Activated T-cell treated with anti-CD3 and anti-CD28 coated beads, Interleukin-2, amount 50 U/mL, for 1 hour (primary cell): Measurements from ENCODE around the gene DIAPH3.
"Not testable (repeated sequence)": the region's sequence is repeated elsewhere in the genome, so short reads cannot be mapped to it uniquely, and the experiment has no call there.

ENCODE experiments used
- DNase-seq: peaks from one replicate; pipeline ENCODE4 v3.0.0-alpha.2; 2020

DIAPH3 gene

DNA sequence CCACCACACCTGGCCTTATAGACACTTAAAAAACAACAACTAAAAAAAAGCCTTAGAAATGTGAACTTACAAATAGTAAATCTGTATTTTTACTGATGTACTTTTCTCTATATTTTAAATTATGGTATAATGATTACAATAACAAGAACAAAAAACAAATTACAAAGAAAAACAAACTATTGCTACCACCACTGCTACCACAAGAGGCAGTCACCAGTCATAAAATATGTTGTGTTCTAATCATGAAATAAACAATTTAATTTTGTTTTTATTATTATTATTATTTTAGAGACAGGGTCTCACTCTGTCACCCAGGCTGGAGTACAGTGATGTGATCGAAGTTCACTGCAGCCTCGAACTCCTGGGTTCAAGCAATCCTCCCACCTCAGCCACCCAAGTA is 72.2 kb downstream of the DIAPH3 start:
- no peak for DNase-seq

GRCh38 chr13:60090574-60090973 is 73.2 kb downstream of the DIAPH3 start:
- DNase-seq = no peak

GRCh38 chr13:60083780-60084179 is 79.9 kb downstream of the DIAPH3 start:
- not testable (repeated sequence) for DNase-seq

DNA sequence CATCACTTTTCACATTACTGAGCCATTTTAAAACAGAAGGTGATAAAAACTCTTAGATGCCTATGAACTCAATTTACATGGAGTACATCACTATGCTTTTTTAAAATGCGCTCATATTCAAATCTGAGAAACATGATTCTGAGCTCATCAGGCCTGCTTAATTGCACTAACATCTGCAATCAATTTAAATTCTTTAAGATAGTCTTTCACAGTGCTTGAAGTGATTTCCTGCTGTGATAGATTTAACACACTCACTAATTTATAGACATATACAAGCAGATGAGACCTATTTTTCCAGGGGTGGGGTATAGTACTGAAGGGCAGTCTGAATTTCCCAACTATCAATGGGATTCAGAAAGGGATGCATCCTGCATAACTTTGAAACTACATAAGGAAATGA is 82.9 kb downstream of the DIAPH3 start:
- no peak for DNase-seq

DNA sequence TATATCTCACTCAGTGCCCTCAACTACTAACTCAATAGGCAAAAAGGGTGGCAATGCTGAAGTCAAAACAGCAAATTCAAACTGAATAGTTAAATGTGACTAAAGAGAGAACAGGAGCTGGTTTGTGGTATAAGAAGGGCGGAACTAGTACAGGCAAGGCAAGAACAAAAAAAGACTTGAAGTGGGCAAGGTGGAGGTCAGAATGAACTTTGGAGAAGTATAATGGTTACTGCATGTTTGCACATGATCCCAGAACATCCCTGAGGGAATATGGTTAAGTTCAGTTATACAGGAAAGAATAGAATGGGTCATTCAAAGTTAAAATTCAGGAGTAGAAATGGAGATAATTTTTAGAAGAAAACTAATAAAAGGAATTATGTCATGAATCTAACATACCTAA is 85.5 kb downstream of the DIAPH3 start:
- no peak for DNase-seq

GRCh38 chr13:60075850-60076249 is 87.9 kb downstream of the DIAPH3 start:
- DNase-seq = no peak

- no peak for DNase-seq
Measured at GRCh38 chr13:60074397-60074796, 89.3 kb downstream of the DIAPH3 start.

DNA sequence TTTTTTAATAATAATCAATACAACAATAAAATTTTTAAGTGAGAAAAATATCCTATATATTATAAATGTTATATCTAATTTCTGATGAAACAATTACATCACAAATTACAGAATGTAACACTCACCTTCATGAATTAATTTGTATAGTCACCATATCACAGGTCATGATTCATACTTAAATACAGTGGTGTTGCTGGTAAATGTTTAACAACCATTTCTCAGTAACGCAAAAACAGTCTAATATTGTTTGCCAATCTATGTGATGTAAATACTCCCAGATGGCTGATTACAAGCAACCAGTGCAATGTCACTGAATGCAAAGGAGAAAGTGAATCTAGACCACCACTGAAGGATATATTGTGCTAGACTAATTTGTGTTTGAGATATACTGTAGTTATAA is 97.5 kb downstream of the DIAPH3 start:
- no peak for DNase-seq

DNA sequence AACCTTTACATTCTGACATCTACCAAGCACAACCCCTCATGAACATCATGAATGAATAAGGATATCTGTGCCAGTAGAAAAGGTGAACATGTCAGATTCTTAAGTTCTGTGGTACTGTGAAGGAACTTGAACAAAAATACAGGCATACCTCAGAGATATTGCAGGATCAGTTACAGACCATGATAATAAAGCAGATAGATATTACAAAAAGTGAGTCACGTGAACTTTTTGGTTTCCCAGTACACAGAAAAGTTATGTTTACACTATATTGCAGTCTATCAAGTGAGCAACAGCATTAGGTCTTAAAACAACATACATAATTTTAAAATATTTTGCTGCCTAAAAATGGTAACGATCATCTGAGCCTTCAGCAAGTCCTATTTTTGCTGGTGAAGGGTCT is 101.2 kb downstream of the DIAPH3 start:
- DNase-seq = no peak

- no peak for DNase-seq
Measured at GRCh38 chr13:60061737-60062136, 102.0 kb downstream of the DIAPH3 start.

GRCh38 chr13:60051754-60052285 is 111.9 kb downstream of the DIAPH3 start:
- DNase-seq = no peak

- DNase-seq = not testable (repeated sequence)
Measured at GRCh38 chr13:60048353-60048752, 115.4 kb downstream of the DIAPH3 start.

DNA sequence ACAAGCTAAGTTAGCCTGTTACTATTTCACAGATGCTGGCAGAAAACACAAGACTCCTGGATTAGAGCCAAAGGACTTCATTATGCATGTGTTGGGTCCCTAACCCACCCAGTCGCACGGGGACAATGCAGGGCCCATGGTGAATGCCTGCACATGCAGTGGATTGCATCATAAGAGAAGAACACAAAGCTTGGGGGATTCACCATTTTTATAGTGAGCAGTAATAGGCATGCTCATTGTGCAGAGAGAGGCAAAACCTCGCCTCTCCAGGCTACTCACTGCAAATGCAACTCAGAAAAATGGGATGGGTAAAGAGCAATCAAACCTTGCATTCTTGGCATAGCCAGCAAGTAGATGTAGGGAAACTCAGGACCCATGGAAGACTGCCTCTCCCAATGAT is 115.8 kb downstream of the DIAPH3 start:
- no peak for DNase-seq

- no peak for DNase-seq
Measured at GRCh38 chr13:60044321-60044720, 119.4 kb downstream of the DIAPH3 start.

GRCh38 chr13:60043262-60043661 is 120.5 kb downstream of the DIAPH3 start:
- no peak for DNase-seq

GRCh38 chr13:60040668-60041067 is 123.1 kb downstream of the DIAPH3 start:
- not testable (repeated sequence) for DNase-seq

DNA sequence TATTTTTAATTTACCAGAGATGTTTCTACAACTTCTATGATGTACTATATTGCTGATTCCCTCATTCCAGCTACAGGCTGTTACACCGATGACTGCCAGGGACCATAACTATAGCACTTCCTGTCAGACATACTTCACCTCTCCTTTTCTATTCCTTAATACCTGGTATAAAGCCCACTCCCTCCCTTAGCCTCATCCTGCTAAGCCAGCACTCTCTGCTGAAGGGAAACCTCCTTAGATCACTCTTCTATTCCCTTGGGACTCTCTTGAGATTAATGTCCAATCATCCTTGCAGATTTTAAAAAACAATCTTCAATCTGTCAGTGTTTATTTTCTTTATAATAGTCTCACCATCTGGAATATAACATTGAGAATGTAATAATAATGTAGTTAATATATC is 127.9 kb downstream of the DIAPH3 start:
- no peak for DNase-seq

DNA sequence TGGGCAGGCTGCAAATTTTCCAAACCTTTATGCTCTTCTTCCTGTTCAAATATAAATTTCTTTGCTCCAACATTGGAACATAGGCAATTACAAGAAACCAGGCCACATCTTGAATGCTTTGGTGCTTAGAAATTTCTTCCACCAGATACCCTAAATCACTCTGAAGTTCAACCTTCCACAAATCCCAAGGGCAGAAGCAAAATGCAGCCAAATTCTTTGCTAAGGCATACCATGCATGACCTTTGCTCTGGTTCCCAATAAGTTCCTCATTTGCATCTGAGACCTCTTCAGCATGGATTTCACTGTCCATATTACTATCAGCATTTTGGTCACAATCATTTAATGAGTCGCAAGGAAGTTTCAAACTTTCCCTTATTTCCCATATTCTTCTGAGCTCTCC is 130.9 kb downstream of the DIAPH3 start:
- DNase-seq = no peak

DNA sequence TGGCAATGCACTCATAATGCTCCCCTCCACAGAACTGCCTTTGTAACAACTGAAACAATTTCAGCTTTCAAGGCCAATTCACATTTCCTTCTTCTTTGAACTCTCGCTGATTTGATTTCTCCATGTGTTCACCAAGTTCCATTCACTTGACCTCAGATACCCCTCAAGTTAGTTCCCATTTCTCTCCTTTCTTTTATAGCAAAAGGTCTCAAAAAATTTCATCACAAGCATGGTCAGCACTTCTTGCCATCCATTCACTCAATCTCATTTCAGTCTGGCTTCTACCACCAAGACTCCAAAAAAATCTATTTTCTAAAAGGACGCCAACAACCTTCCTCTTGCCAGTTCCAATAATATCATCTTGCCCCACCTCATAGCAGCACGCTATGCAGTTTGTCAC is 135.7 kb downstream of the DIAPH3 start:
- no peak for DNase-seq

GRCh38 chr13:60026286-60026685 is 137.4 kb downstream of the DIAPH3 start:
- DNase-seq = no peak

- DNase-seq = no peak
Measured at GRCh38 chr13:60020288-60020687, 143.4 kb downstream of the DIAPH3 start.

DNA sequence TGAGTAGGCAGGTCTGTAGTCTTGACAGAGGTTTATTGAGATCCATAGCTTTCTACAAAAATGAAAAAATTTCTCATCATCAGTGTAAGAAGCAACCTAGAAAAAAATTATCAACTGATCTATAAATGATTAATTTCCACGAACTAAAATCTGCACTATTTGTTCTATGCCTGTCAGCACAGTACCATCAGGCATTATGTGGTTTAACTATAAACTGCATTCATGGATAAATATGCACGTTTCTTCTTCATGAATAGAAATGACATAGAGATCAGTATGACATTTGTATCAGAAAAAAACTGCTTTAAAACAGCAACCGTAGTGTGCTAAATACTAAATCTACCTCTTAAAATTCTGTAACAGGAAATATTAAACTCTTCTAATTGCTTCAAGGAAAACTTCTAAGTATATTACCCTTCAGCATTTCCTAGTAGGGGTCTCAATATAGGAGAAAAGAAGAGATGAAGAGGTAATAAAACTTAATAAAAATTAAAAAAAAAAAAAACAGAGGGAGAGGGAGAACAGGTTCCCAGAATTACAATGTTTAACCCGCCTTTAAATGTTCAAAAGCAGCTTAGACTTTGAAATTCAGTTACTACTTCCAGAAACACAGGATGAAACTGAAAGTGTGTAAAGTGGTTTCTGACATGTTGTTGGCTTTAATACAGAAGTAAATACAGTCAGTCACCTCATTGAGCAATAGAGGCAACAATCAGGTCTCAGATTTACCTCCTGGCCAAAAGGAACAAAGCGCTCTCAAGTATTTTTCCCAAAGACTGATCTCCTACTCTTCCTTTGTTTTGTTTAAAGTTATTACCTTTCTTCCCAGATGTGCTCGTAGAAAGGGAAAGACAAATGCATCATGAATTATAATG is 144.4 kb downstream of the DIAPH3 start:
- DNase-seq = no peak

DNA sequence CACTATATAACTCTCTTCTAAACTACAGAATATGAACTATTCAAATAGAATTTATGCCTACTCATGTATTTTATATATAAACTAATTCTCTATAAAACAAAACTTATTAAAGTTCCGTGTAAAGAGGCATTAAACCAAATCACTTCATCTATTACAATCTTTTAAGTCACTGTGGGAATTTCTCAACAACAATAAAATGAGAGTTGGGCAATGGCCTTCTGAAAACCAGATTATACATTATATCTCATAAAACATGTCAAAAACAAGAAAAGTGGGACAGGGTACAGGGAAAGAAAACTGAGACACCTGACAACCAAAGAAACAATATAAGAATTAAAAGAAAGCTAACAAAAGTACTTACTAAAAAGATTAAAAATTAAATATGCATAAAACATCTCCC is 145.2 kb downstream of the DIAPH3 start:
- no peak for DNase-seq

GRCh38 chr13:60016229-60016628 is 147.5 kb downstream of the DIAPH3 start:
- no peak for DNase-seq

DNA sequence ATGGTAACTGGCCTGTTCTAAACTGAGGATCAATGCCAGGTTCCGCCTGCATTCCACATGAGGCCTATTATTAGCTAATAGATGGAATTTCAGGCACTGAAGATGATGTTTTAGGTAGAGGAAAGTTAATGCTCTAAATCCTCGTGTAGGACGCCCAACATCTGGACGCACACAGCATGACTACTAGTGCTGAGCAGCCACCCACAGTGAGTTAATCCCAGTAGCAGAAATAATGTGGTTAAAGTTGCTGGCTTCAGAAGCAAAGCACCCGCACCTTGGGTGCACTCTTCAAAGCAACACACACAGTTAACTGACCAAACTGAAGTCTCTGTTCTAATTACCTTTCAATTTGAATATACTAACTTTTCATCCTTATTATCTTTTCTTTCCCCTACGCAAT is 150.6 kb downstream of the DIAPH3 start:
- no peak for DNase-seq
